ENCODE results near the gene FOSB. TPM values are rescaled to one million over a fixed set of nuclear protein-coding genes. Genes with fewer than 3 reads are reported as not detected.

FOSB gene
- total and polyA plus RNA-seq, 9 of the 15 experiments (the other 6 are each of a cell fraction or from before 2014, with no cell fraction given): 0.11 to 2.7 (median 0.73) TPM

DNA sequence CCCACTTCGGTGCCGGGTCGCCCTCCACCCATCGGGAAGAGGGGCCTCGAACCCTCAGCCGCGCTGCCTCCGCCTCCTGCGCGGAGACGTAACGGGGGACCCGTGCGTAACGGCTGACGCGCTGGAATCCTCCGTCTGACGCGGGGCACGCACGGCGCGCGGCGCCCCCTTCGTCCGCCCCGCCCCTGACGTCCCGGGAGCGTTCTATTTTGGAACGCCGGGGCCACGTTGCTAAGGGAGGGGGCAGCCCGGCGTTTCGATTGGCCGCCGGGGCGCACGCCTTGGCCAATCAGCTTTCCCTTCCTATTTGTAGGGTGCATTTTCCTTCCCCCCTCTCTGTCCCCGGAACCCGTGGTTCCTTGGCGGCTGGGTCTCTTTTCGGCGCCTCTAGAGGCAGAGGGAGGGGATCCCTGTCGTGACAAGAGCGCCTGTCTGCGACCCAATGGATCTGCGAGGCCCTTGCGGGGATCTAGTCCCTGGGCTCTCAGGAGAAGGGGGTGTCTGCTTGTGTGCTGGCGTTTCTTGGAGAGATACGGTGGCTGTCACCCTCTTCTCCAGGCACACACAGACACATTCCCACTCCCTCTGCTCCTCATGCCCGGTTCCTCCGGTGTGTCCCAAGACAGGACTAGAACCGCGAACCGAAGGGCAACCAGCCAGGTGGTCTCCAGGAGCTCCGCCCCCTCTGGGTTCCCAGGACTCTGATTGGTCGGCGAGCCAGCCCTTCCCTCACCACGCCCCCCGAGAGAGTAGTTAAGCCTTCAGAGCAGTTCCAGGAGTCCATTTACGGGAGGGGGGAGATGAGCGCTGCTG, 1.5 kb downstream of the FOSB start:
- Histone ChIP-seq H3K27ac (ENCODE audit: extremely low read depth, low read depth, low read length) (peak overlapping the region; percentile 88), H3K4me3 (peak overlapping the region; percentile 88)
- in situ Hi-C loops (cut with MboI): no loop called here
- TF ChIP-seq CREB3L1 (IDR thresholded peaks at IDR 0.05; ENCODE audit: borderline replicate concordance, low read depth) (peak; percentile 83), CREB1 (IDR thresholded peaks at IDR 0.05) (peak; percentile 93), CREB1 (CRISPR knock-in tag; IDR thresholded peaks at IDR 0.05) (peak; percentile 92), POLR2AphosphoS5 (IDR thresholded peaks at IDR 0.05; ENCODE audit: control insufficient read depth, insufficient read depth, low read depth, low read length) (0 out of 2 replicates have a peak, but pooled peaks have one; percentile 30), NEUROD1 (IDR thresholded peaks at IDR 0.05; ENCODE audit: borderline replicate concordance, low read depth, low read length, partially characterized antibody) (peak; percentile 84), NFATC3 (IDR thresholded peaks at IDR 0.05) (no peak), XRCC5 (IDR thresholded peaks at IDR 0.05; ENCODE audit: low read depth, low read length) (no peak), GABPB1 (CRISPR knock-in tag; IDR thresholded peaks at IDR 0.05) (0 out of 2 replicates have a peak, but pooled peaks have one; percentile 11), ZNF217 (CRISPR knock-in tag; IDR thresholded peaks at IDR 0.05) (no peak), SPI1 (IDR thresholded peaks at IDR 0.05; ENCODE audit: borderline replicate concordance, low read depth, low read length) (no peak), FOXJ2 (tag; IDR thresholded peaks at IDR 0.05) (peak; percentile 98)
- TF ChIP-seq, protein P1, sequence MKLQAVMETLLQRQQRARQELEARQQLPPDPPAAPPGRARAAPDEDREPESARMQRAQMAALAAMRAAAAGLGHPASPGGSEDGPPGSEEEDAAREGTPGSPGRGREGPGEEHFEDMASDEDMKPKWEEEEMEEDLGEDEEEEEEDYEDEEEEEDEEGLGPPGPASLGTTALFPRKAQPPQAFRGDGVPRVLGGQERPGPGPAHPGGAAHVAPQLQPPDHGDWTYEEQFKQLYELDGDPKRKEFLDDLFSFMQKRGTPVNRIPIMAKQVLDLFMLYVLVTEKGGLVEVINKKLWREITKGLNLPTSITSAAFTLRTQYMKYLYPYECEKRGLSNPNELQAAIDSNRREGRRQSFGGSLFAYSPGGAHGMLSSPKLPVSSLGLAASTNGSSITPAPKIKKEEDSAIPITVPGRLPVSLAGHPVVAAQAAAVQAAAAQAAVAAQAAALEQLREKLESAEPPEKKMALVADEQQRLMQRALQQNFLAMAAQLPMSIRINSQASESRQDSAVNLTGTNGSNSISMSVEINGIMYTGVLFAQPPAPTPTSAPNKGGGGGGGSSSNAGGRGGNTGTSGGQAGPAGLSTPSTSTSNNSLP (IDR thresholded peaks at IDR 0.05; ENCODE audit: borderline replicate concordance, low read depth, low read length): no peak
- TF ChIP-seq, protein P2, sequence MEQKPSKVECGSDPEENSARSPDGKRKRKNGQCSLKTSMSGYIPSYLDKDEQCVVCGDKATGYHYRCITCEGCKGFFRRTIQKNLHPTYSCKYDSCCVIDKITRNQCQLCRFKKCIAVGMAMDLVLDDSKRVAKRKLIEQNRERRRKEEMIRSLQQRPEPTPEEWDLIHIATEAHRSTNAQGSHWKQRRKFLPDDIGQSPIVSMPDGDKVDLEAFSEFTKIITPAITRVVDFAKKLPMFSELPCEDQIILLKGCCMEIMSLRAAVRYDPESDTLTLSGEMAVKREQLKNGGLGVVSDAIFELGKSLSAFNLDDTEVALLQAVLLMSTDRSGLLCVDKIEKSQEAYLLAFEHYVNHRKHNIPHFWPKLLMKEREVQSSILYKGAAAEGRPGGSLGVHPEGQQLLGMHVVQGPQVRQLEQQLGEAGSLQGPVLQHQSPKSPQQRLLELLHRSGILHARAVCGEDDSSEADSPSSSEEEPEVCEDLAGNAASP (IDR thresholded peaks at IDR 0.05): no peak
- TF ChIP-seq, protein P3, sequence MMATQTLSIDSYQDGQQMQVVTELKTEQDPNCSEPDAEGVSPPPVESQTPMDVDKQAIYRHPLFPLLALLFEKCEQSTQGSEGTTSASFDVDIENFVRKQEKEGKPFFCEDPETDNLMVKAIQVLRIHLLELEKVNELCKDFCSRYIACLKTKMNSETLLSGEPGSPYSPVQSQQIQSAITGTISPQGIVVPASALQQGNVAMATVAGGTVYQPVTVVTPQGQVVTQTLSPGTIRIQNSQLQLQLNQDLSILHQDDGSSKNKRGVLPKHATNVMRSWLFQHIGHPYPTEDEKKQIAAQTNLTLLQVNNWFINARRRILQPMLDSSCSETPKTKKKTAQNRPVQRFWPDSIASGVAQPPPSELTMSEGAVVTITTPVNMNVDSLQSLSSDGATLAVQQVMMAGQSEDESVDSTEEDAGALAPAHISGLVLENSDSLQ (IDR thresholded peaks at IDR 0.05): peak; percentile 75

More for the DNA sequence above, 1.5 kb downstream of the FOSB start:
- no TSS peak for BruUV-seq (replicated peaks)
- H3K9me3 ChIP-seq (replicated peaks; ENCODE audit: control insufficient read depth, insufficient read depth, low read depth, low read length): no peaks in the 10 kb centered on the region
- H3K36me3 ChIP-seq (ENCODE audit: control insufficient read depth, insufficient read depth, low read length): no peaks in the 10 kb centered on the region
- peak; percentile 96 for FAIRE-seq
- ChIA-PET CTCF (ENCODE audit: low intra/inter-chr PET ratio) (interaction anchor here (0.9 to 2.8 kb wide), 2 partner anchors 9 to 31 kb away, joined by 4 to 11 read pairs; no protein-coding TSS in a partner anchor), POLR2A (interaction anchor here (0.5 to 4.1 kb wide), 22 partner anchors 8 to 768 kb away, joined by 3 to 51 read pairs (median 4); no protein-coding TSS in a partner anchor)
- peak overlapping the region; percentile 87 to 97 for H3K9ac ChIP-seq (ENCODE audit: insufficient read depth in 1 of 2, low read depth in 2 of 2, low read length in 2 of 2)
- 1% methylated on average over 45 of the region's 66 CpGs for WGBS (ENCODE audit: insufficient coverage, low coverage, missing lambda C conversion rate)
- ATAC-seq: peak; percentile 90
- peak; percentile 94 to 97 (median 97) for DNase-seq (ENCODE audit: extremely low read depth in 1 of 4, low spot score in 3 of 4)
- H3K27me3 ChIP-seq (ENCODE audit: control insufficient read depth in 2 of 2, insufficient read depth in 2 of 2, low read length in 2 of 2): no peaks in the 10 kb centered on the region
- H3K9me1 ChIP-seq (ENCODE audit: control insufficient read depth, insufficient read depth, low read length): no peaks in the 10 kb centered on the region
- peak overlapping the region; percentile 98 for H2AFZ ChIP-seq (ENCODE audit: low read depth, low read length)
- peak overlapping the region; percentile 99 for H3K4me2 ChIP-seq (ENCODE audit: insufficient read depth, low read length)
- peaks cover 21 to 53% of the 10 kb centered on the region in 2 experiments; a peak in 4 of 5 replicates for H3K4me1 ChIP-seq (replicated peaks in 1 of 2; ENCODE audit: control insufficient read depth in 2 of 2, insufficient read depth in 2 of 2, low read length in 2 of 2)
- intact Hi-C loops (cut with micrococcal nuclease): no loop called here
- no peaks in the 10 kb centered on the region for H4K20me1 ChIP-seq (replicated peaks; ENCODE audit: control insufficient read depth, insufficient read depth, low read length)
- H3K79me2 ChIP-seq (ENCODE audit: control insufficient read depth, insufficient read depth, low read length): no peaks in the 10 kb centered on the region
